ENCODE data around the gene RNF112.
"Not testable (repeated sequence)": the region's sequence is repeated elsewhere in the genome, so short reads cannot be mapped to it uniquely, and the experiment has no call there.

Gene RNF112

GRCh38 chr17:19414396-19415280 is 3.6 kb downstream of the RNF112 start:
- DNase-seq, result no peak

- DNase-seq, result no peak
Observed at GRCh38 chr17:19415311-19415710, 4.3 kb downstream of the RNF112 start.

- no peak for DNase-seq
Observed at GRCh38 chr17:19415806-19416775, 5.1 kb downstream of the RNF112 start.

- no peak for DNase-seq
Observed at GRCh38 chr17:19417611-19418010, 6.6 kb downstream of the RNF112 start.

GRCh38 chr17:19418251-19418992 is 7.4 kb downstream of the RNF112 start:
- DNase-seq, result peak; percentile 2 to 22

- DNase-seq, result no peak
Observed at GRCh38 chr17:19421219-19421618, 10.2 kb downstream of the RNF112 start.

DNA sequence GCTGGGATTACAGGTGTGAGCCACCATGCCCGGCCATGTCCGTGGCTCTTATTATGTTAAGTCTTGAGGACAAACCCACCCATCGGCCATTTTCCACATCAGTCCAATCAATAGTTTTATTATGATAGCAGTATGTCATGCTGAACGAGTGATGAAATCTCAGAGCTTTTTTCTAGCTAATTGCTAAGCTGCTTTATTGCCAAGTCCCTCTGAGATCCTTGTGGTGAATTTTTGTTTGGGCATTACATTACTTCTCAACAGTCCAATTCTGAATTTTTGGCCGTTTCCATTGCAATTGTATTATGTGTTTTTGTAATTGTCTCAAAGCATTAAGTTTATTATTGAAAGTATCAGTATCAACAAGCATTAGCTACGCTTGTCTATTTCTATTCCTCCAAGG is 10.9 kb downstream of the RNF112 start:
- DNase-seq, result no peak

DNA sequence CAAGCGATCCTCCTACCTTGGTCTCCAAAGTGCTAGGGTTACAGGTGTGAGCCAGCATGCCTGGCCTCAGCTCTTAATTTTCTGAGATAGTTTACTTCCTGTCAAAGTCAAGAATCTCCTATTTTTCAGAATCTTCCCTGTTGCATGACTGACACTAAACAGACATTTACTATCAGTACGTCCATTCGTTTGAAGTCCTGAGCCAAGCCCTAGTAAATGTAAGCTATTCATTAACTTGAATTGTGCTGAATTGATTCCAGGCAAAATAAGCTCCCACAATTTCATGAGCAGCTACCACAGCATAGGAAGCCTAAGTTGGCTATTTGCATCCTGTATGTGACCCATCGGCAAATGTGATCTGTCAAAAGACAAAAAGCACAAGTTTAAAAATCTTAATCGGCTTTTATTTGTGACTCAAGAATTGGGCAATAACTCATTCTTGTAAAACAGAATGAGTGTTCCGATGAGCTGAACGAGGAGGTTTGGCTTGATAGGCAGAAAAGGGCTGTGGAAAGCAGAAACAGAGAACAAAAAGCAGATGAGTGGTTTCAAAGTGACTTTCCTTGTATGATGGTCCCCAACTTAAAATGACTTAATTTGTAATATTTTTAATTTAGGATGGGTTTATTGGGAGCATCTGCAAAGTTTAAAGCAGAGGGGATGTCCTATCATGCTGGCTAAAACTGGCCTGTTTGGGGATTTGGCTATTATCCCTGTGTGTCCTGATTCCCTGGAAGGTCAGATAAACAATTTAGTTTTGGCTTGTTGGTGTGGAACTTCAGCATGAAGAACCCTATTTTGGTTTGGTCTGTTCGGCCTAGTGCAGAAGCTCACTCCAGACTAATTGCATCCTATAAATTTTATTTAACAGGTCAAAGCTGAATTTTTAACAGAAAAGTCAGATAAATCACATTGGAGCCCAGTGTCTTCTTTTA is 14.2 kb downstream of the RNF112 start:
- no peak for DNase-seq

GRCh38 chr17:19426631-19427030 is 15.6 kb downstream of the RNF112 start:
- no peak for DNase-seq

GRCh38 chr17:19431691-19432090 is 20.7 kb downstream of the RNF112 start:
- no peak for DNase-seq

- DNase-seq, result no peak
Observed at GRCh38 chr17:19433255-19433654, 22.2 kb downstream of the RNF112 start.

DNA sequence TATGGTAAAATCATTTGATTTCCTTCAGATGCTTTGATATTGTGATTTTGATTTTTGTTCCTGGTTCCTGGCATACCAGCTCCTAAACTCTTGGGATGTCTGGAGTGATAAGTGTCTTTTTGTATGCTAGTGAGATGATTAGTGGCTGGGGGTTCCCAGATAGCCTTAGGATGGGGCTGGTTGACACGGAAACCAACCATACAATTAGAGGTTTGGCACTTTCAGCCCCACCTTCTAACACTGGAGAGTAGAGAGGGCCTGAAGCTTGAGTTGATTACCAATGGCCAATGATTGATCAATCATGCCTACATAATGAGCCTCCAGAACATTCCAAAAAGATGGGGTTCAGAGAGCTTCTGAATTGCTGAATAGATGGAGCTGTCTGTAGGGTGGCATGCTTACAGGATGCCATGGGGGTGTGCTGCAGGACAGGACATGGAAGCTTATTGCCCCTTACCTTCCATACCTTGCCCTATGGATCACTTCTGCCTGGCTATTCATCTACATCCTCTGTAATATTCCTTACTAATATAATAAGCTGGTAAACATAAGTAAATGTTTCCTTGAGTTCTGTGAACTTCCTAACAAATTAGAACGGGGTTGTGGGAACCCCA is 22.8 kb downstream of the RNF112 start:
- no peak for DNase-seq

DNA sequence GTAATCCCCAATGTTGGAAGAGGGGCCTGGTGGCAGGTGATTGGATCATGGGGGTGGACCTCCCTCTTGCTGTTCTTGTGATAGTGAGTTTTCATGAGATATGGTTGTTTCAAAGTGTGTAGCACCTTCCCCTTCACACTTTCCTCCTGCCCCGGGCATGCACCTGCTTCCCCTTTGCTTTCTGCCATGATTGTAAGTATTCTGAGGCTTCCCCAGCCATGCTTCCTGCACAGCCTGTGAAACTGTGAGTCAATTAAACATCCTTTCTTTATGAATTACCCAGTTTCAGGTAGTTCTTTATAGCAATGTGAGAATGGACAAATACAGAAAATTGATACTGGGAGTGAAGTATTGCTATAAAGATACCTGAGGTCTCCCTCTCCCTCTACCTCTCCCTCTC is 29.4 kb downstream of the RNF112 start:
- no peak for DNase-seq

DNA sequence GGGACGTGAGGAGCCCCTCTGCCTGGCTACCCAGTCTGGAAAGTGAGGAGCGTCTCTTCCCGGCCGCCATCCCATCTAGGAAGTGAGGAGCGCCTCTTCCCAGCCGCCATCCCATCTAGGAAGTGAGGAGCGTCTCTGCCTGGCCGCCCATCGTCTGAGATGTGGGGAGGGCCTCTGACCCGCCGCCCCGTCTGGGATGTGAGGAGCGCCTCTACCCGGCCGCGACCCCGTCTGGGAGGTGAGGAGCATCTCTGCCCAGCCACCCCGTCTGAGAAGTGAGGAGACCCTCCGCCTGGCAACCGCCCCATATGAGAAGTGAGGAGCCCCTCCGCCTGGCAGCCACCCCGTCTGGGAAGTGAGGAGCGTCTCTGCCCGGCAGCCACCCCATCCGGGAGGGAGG is 30.3 kb downstream of the RNF112 start:
- DNase-seq, result not testable (repeated sequence)

- no peak for DNase-seq
Observed at GRCh38 chr17:19442731-19443130, 31.7 kb downstream of the RNF112 start.

DNA sequence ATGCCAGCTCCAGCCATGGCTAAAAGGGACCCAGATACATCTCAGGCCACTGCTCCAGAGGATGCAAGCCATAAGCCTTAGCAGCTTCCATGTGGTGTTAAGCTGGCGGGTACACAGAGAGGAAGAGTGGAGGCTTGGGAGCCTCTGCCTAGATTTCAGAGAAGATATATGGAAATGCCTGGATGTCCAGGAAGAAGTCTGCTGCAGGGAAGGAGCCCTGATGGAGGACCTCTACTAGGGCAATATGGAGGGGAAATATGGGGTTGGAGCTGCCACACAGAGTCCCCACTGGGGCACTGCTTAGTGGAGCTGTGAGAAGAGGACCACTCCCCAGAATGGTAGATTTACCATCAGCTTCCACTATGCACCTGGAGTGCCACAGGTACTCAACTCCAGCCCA is 32.1 kb downstream of the RNF112 start:
- no peak for DNase-seq

- DNase-seq, result no peak
Observed at GRCh38 chr17:19445105-19445504, 34.1 kb downstream of the RNF112 start.

DNA sequence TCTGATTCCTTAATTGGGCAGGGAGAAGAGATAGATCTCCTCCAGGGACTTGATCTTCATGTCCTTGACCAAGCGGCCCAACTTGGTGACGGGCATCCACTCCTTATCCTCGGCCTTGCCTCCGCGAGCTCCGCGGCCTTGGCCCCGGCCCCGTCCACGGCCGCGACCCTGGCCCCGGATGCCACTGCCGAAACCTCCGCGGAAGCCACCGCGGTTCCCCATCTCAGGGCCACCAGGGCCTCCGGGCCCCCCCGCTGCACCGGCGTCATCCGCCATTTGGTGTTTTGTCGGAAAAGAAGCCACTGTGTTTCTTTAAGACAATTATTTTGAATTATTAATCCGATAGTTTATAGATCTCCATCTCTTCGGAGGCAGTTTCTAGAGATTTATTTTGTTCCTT is 35.5 kb downstream of the RNF112 start:
- not testable (repeated sequence) for DNase-seq

- peak; percentile 46 to 66 for DNase-seq
Observed at GRCh38 chr17:19447085-19447583, 36.1 kb downstream of the RNF112 start.

DNA sequence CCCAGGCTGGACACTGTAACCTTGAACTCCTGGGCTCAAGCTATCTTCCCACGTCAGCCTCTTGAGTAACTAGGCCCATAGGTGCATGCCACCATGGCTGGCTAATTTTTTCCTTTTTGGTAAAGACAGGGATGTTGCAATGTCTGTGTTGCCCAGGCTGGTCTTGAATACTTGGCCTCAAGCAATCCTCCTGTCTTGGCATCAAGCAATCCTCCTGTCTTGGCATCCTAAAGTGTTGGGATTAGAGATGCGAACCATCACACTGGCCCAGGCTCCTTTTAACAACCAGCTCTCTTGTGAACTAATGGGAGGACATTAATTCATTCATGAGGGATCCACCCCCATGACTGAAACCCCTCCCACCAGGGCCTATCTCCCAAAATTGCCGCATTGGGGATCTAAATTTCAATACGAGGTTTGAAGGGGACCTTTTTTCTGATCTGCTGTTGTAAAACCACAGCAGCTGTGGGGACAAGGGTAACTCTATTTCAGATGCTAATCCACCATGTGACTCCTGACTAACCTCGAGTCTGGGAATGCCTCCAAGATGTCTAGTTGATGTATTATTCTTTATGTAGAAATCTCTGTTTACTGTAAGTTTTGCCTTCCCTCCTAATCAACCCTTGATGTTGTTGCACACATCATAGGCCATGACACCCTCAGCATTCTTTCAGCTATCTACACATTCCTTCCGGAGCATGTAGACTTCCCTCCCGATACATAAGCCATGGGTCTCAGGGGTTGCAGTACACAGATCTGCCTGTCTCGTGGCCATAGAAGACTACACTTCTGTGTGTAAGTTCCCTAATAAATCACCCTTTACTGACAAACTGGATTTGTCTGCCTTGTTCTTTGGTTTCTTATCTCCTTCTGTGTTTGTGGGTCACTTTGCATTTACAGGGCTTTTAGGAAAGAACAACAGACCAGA is 37.6 kb downstream of the RNF112 start:
- DNase-seq, result no peak

All from Kasumi-1 (cell line).